Measurements from ENCODE around the gene SGO2. TPM values are rescaled to one million over a fixed set of nuclear protein-coding genes. Genes with fewer than 3 reads are reported as not detected.

Gene SGO2
- total RNA-seq, 1 donor from 2014 or later: 6.6 TPM

DNA sequence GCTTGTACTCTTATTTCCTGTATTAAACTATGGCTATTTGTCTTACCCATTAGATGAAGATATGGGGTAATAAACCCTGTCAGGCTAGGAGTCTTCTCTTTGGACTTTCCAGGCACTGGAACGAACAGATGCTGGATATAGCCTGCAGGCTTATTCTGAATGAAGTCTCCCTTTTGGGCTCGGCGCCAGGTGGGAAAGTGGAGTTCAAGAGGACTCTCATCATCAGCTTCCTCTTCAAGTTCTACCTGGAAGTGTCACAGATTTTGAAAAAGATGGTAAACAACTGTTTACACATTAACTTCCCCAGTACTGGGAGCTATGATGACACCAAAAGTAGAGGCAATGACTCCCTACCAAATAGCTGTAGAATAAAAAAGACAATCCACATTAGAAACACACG, 87.7 kb downstream of the SGO2 start:
- no peak overlapping the region for H3K27ac Mint-ChIP-seq (ENCODE audit: unreplicated experiment)
- no peak for DNase-seq
- no peaks in the 10 kb centered on the region for H3K36me3 Mint-ChIP-seq (ENCODE audit: unreplicated experiment)
- H3K4me3 Mint-ChIP-seq (ENCODE audit: unreplicated experiment): no peak overlapping the region
- H3K27me3 Mint-ChIP-seq (ENCODE audit: unreplicated experiment): no peaks in the 10 kb centered on the region
- no peak for TF ChIP-seq CTCF (IDR thresholded peaks at IDR 0.05; ENCODE audit: partially characterized antibody, unreplicated experiment)
- no peaks in the 10 kb centered on the region for H3K9me3 Mint-ChIP-seq (ENCODE audit: unreplicated experiment)
- no peaks in the 10 kb centered on the region for H3K4me1 Mint-ChIP-seq (ENCODE audit: low read depth, unreplicated experiment)

DNA sequence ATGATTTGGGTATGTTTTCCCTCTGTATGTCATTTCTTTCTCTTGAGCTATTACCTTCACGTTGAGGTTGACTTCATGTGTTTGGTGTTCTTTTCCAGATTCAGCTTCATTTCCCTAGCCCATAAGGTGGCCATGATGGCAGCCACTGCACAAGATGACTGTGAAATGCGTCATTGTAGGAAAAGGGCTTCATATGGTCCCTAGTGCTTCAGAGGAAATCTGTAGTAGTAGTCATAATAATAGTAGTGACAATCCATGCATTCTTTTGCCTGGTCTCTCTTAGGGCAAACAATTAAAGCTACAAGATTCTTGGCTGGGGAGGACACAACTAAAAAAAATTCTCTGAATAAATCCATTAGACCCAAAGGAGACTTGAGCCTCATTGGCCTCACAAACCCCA, 88.2 kb downstream of the SGO2 start:
- no peak for DNase-seq
- Mint-ChIP-seq H3K27ac (ENCODE audit: unreplicated experiment) (no peak overlapping the region), H3K36me3 (ENCODE audit: unreplicated experiment) (no peaks in the 10 kb centered on the region), H3K9me3 (ENCODE audit: unreplicated experiment) (no peaks in the 10 kb centered on the region), H3K4me3 (ENCODE audit: unreplicated experiment) (no peak overlapping the region), H3K4me1 (ENCODE audit: low read depth, unreplicated experiment) (no peaks in the 10 kb centered on the region), H3K27me3 (ENCODE audit: unreplicated experiment) (no peaks in the 10 kb centered on the region)
- no peak for TF ChIP-seq CTCF (IDR thresholded peaks at IDR 0.05; ENCODE audit: partially characterized antibody, unreplicated experiment)

- no peak overlapping the region for H3K27ac Mint-ChIP-seq (ENCODE audit: unreplicated experiment)
- H3K27me3 Mint-ChIP-seq (ENCODE audit: unreplicated experiment): no peaks in the 10 kb centered on the region
- no peaks in the 10 kb centered on the region for H3K36me3 Mint-ChIP-seq (ENCODE audit: unreplicated experiment)
- no peak for DNase-seq
- H3K9me3 Mint-ChIP-seq (ENCODE audit: unreplicated experiment): no peaks in the 10 kb centered on the region
- H3K4me1 Mint-ChIP-seq (ENCODE audit: low read depth, unreplicated experiment): no peaks in the 10 kb centered on the region
- H3K4me3 Mint-ChIP-seq (ENCODE audit: unreplicated experiment): no peak overlapping the region
- TF ChIP-seq CTCF (IDR thresholded peaks at IDR 0.05; ENCODE audit: partially characterized antibody, unreplicated experiment): no peak
These were observed 89.2 kb downstream of the SGO2 start for GRCh38 chr2:200615247-200615646.

DNA sequence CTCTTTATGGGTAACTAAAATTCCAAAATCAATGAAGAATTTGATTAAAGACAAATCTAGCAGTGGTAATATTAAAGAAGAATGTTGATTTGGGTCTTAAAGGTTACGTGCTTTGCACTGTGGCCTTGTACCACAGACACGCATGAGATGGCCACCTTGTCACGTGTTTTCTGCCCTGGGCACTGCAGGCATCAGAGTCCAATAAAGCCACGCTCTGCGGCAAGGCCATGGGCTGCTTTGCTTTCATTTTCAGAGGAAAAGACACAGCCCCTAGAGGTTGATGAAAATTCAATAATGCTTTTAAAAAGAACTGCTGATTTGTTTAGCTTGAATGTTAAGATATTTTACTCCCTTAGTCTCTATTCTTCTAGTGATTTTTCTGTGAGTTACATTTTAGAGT, 90.2 kb downstream of the SGO2 start:
- Mint-ChIP-seq H3K27ac (ENCODE audit: unreplicated experiment) (no peak overlapping the region), H3K4me3 (ENCODE audit: unreplicated experiment) (no peak overlapping the region), H3K27me3 (ENCODE audit: unreplicated experiment) (no peaks in the 10 kb centered on the region), H3K4me1 (ENCODE audit: low read depth, unreplicated experiment) (no peaks in the 10 kb centered on the region), H3K9me3 (ENCODE audit: unreplicated experiment) (no peaks in the 10 kb centered on the region), H3K36me3 (ENCODE audit: unreplicated experiment) (no peaks in the 10 kb centered on the region)
- DNase-seq: no peak
- TF ChIP-seq CTCF (IDR thresholded peaks at IDR 0.05; ENCODE audit: partially characterized antibody, unreplicated experiment): no peak

- Mint-ChIP-seq H3K4me3 (ENCODE audit: unreplicated experiment) (no peak overlapping the region), H3K27ac (ENCODE audit: unreplicated experiment) (no peak overlapping the region), H3K36me3 (ENCODE audit: unreplicated experiment) (no peaks in the 10 kb centered on the region), H3K27me3 (ENCODE audit: unreplicated experiment) (no peaks in the 10 kb centered on the region), H3K4me1 (ENCODE audit: low read depth, unreplicated experiment) (no peaks in the 10 kb centered on the region), H3K9me3 (ENCODE audit: unreplicated experiment) (no peaks in the 10 kb centered on the region)
- no peak for DNase-seq
- no peak for TF ChIP-seq CTCF (IDR thresholded peaks at IDR 0.05; ENCODE audit: partially characterized antibody, unreplicated experiment)
These were observed 90.6 kb downstream of the SGO2 start for GRCh38 chr2:200616656-200617055.
